ENCODE measurements around the gene ZBTB2. TPM values are rescaled to one million over a fixed set of nuclear protein-coding genes. Genes with fewer than 3 reads are reported as not detected.

Gene ZBTB2
- total RNA-seq, 2 donors from 2014 or later = 11.4 to 15.2 TPM

GRCh38 chr6:151409679-151410078, 18.3 kb upstream of the ZBTB2 start:
- H3K4me3 ChIP-seq (ENCODE audit: low read length) = no peak overlapping the region
- Mint-ChIP-seq H3K4me3 (no peak overlapping the region), H3K9me3 (no peaks in the 10 kb centered on the region), H3K4me1 (peaks cover 9% of the 10 kb centered on the region), H3K36me3 (ENCODE audit: low read depth) (peaks cover 82% of the 10 kb centered on the region), H3K27ac (peak overlapping the region; percentile 1), H3K27me3 (ENCODE audit: insufficient read depth) (no peaks in the 10 kb centered on the region)
- no peaks in the 10 kb centered on the region for H3K27me3 ChIP-seq (ENCODE audit: control insufficient read depth, insufficient read depth, low read length, poor library complexity, severe bottlenecking)
- no peak overlapping the region for H3K9ac ChIP-seq (ENCODE audit: extremely low read depth, low read length, poor library complexity, severe bottlenecking)
- H3K27ac ChIP-seq (ENCODE audit: low read depth, low read length) = no peak overlapping the region
- no peaks in the 10 kb centered on the region for H3K4me1 ChIP-seq (ENCODE audit: control insufficient read depth, insufficient read depth, low read length)
- peaks cover 23% of the 10 kb centered on the region for H3K9me3 ChIP-seq (ENCODE audit: control insufficient read depth, low read length)
- no peak for DNase-seq
- TF ChIP-seq, protein P1, sequence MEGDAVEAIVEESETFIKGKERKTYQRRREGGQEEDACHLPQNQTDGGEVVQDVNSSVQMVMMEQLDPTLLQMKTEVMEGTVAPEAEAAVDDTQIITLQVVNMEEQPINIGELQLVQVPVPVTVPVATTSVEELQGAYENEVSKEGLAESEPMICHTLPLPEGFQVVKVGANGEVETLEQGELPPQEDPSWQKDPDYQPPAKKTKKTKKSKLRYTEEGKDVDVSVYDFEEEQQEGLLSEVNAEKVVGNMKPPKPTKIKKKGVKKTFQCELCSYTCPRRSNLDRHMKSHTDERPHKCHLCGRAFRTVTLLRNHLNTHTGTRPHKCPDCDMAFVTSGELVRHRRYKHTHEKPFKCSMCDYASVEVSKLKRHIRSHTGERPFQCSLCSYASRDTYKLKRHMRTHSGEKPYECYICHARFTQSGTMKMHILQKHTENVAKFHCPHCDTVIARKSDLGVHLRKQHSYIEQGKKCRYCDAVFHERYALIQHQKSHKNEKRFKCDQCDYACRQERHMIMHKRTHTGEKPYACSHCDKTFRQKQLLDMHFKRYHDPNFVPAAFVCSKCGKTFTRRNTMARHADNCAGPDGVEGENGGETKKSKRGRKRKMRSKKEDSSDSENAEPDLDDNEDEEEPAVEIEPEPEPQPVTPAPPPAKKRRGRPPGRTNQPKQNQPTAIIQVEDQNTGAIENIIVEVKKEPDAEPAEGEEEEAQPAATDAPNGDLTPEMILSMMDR (conservative IDR thresholded peaks at IDR 0.05) = no peak
- peaks cover 91% of the 10 kb centered on the region for H3K36me3 ChIP-seq (ENCODE audit: control insufficient read depth, insufficient read depth, low read length)
- WGBS, 2 experiments (ENCODE audit: insufficient coverage in 1 of 2, insufficient read length in 1 of 2) = 94% methylated on average over 6 to 7 of the region's 7 CpGs

- Mint-ChIP-seq H3K36me3 (ENCODE audit: low read depth) (peaks cover 81% of the 10 kb centered on the region), H3K9me3 (no peaks in the 10 kb centered on the region), H3K4me3 (no peak overlapping the region), H3K27ac (peak overlapping the region; percentile 35), H3K4me1 (peaks cover 9% of the 10 kb centered on the region), H3K27me3 (ENCODE audit: insufficient read depth) (no peaks in the 10 kb centered on the region)
- Histone ChIP-seq H3K27ac (ENCODE audit: low read depth, low read length) (no peak overlapping the region), H3K9me3 (ENCODE audit: control insufficient read depth, low read length) (peaks cover 19% of the 10 kb centered on the region), H3K36me3 (ENCODE audit: control insufficient read depth, insufficient read depth, low read length) (peaks cover 91% of the 10 kb centered on the region), H3K27me3 (ENCODE audit: control insufficient read depth, insufficient read depth, low read length, poor library complexity, severe bottlenecking) (no peaks in the 10 kb centered on the region), H3K9ac (ENCODE audit: extremely low read depth, low read length, poor library complexity, severe bottlenecking) (no peak overlapping the region), H3K4me1 (ENCODE audit: control insufficient read depth, insufficient read depth, low read length) (no peaks in the 10 kb centered on the region), H3K4me3 (ENCODE audit: low read length) (no peak overlapping the region)
- WGBS, 2 experiments (ENCODE audit: insufficient coverage in 1 of 2, insufficient read length in 1 of 2) = 94 to 96% methylated on average over 2 of the region's 2 CpGs
- DNase-seq = no peak
- TF ChIP-seq, protein P1 (conservative IDR thresholded peaks at IDR 0.05) = no peak
Observed at GRCh38 chr6:151409260-151409659, 17.9 kb upstream of the ZBTB2 start.

DNA sequence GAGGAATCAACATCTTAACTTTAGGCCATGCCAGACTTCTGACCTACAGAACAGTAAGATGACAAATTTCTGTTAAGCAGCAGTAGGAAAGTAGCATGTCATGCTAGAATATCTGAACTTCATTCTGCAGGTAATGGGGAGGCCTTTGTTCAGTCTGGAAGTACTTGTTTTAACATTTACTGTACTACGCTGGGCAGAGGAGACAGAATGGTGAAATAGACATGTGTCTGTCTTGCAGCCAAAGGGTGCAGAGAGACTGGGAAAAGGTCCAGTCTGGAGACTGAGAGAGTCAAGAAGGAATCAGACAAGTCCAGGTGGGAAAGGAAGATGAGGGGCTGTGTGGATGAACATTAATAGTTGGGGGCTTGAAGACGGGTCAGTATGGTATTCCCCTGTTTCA, 17.5 kb upstream of the ZBTB2 start:
- H3K27me3 Mint-ChIP-seq (ENCODE audit: insufficient read depth) = no peaks in the 10 kb centered on the region
- H3K36me3 ChIP-seq (ENCODE audit: control insufficient read depth, insufficient read depth, low read length) = peaks cover 89% of the 10 kb centered on the region
- no peaks in the 10 kb centered on the region for H3K27me3 ChIP-seq (ENCODE audit: control insufficient read depth, insufficient read depth, low read length, poor library complexity, severe bottlenecking)
- no peak overlapping the region for H3K4me3 ChIP-seq (ENCODE audit: low read length)
- H3K4me1 Mint-ChIP-seq = peaks cover 10% of the 10 kb centered on the region
- no peaks in the 10 kb centered on the region for H3K4me1 ChIP-seq (ENCODE audit: control insufficient read depth, insufficient read depth, low read length)
- TF ChIP-seq, protein P1 (conservative IDR thresholded peaks at IDR 0.05) = no peak
- no peaks in the 10 kb centered on the region for H3K9me3 Mint-ChIP-seq
- no peak overlapping the region for H3K27ac ChIP-seq (ENCODE audit: low read depth, low read length)
- no peak overlapping the region for H3K4me3 Mint-ChIP-seq
- DNase-seq = no peak
- no peak overlapping the region for H3K9ac ChIP-seq (ENCODE audit: extremely low read depth, low read length, poor library complexity, severe bottlenecking)
- peaks cover 15% of the 10 kb centered on the region for H3K9me3 ChIP-seq (ENCODE audit: control insufficient read depth, low read length)
- H3K27ac Mint-ChIP-seq = peak overlapping the region; percentile 35
- 99 to 100% methylated on average over 1 to 2 of the region's 2 CpGs for WGBS, 2 experiments (ENCODE audit: insufficient coverage in 1 of 2, insufficient read length in 1 of 2)
- H3K36me3 Mint-ChIP-seq (ENCODE audit: low read depth) = peaks cover 79% of the 10 kb centered on the region

Data from endodermal cell (in vitro differentiated cells).